GM23248 (cell line): ENCODE data around the gene WBP1L. TPM values are rescaled to one million over a fixed set of nuclear protein-coding genes. Genes with fewer than 3 reads are reported as not detected.

ENCODE experiments used
- DNase-seq: peaks from one replicate; pipeline ENCODE4 v3.0.0-alpha.2; 2015
- H2AFZ ChIP-seq: fragments of 200-600 bp; sonication (generic); 2 replicates; pipeline ENCODE4 v1.6.1; 2016; ENCODE audit warnings: antibody characterized with exemption
- H3F3A ChIP-seq: fragments of 200-600 bp; sonication (generic); 2 replicates; pipeline ENCODE4 v1.6.1; 2016; ENCODE audit warnings: mild to moderate bottlenecking, antibody characterized with exemption, mixed run types; ENCODE audit not compliant: insufficient read depth
- H3K27ac ChIP-seq: fragments of 200-600 bp; sonication (generic); 2 replicates; pipeline ENCODE4 v1.5.1; 2016; ENCODE audit warnings: mild to moderate bottlenecking
- H3K27me3 ChIP-seq: fragments of 200-600 bp; sonication (generic); replicated peaks from 2 replicates; pipeline ENCODE4 v1.6.1; 2016; ENCODE audit warnings: mild to moderate bottlenecking; ENCODE audit not compliant: insufficient read depth
- H3K36me3 ChIP-seq: fragments of 200-600 bp; sonication (generic); 2 replicates; pipeline ENCODE4 v1.6.1; 2016; ENCODE audit warnings: low read depth, mild to moderate bottlenecking
- H3K4me1 ChIP-seq: fragments of 200-600 bp; sonication (generic); 2 replicates; pipeline ENCODE4 v1.6.1; 2016; ENCODE audit warnings: mild to moderate bottlenecking; ENCODE audit not compliant: insufficient read depth
- H3K4me2 ChIP-seq: fragments of 200-600 bp; sonication (generic); one replicate; pipeline ENCODE4 v1.6.1; 2016; ENCODE audit warnings: mild to moderate bottlenecking; ENCODE audit not compliant: unreplicated experiment
- H3K4me3 ChIP-seq: fragments of 200-600 bp; sonication (generic); 2 replicates; pipeline ENCODE4 v1.5.1; 2016; ENCODE audit warnings: mild to moderate bottlenecking
- H3K79me2 ChIP-seq: fragments of 200-600 bp; sonication (generic); 2 replicates; pipeline ENCODE4 v1.6.1; 2016; ENCODE audit warnings: mild to moderate bottlenecking; ENCODE audit not compliant: insufficient read depth
- H3K9ac ChIP-seq: fragments of 200-600 bp; sonication (generic); 2 replicates; pipeline ENCODE4 v1.6.1; 2016; ENCODE audit warnings: mild to moderate bottlenecking
- H3K9me2 ChIP-seq: fragments of 200-600 bp; sonication (generic); 2 replicates; pipeline ENCODE4 v1.6.1; 2016; ENCODE audit warnings: mixed run types, mild to moderate bottlenecking, moderate library complexity; ENCODE audit not compliant: insufficient read depth
- H3K9me3 ChIP-seq: fragments of 200-600 bp; sonication (generic); one replicate; pipeline ENCODE4 v1.6.1; 2017; ENCODE audit warnings: low read depth
- H4K20me1 ChIP-seq: fragments of 200-600 bp; sonication (generic); 2 replicates; pipeline ENCODE4 v1.6.0; 2016; ENCODE audit not compliant: insufficient read depth
- EZH2 ChIP-seq: fragments of 200-600 bp; sonication (generic); IDR thresholded peaks from 2 replicates; pipeline ENCODE4 v1.6.1; 2018; ENCODE audit warnings: antibody characterized with exemption, mild to moderate bottlenecking; ENCODE audit not compliant: insufficient read depth, poor library complexity, severe bottlenecking
- EZH2phosphoT487 ChIP-seq: fragments of 200-600 bp; sonication (generic); IDR thresholded peaks from 2 replicates; pipeline ENCODE4 v1.6.1; 2018; ENCODE audit warnings: antibody characterized with exemption, moderate library complexity, mild to moderate bottlenecking, low read depth; ENCODE audit not compliant: insufficient read depth
- WGBS, 2 experiments: methylation state at CpG; one replicate each; pipeline ENCODE4 v1.1.6; 2015 to 2017; ENCODE audit warnings: low lambda C conversion rate in 2 of 2, low coverage in 1 of 2; ENCODE audit errors: missing lambda C conversion rate in 2 of 2; 5-methylcytosine and 5-hydroxymethylcytosine counted together
- in situ Hi-C: fragments of 300-500 bp; cut with MboI; formaldehyde crosslinking; loops from 2 replicates; pipeline ENCODE4 v1.15.0; 2020
- polyA plus RNA-seq: library from polyadenylated mRNA; unstranded; fragments of >200 nt; fragmentation: Nextera tagmentation; extraction: Ambion mirVana; gene quantifications from 2 replicates; pipeline ENCODE4 v1.2.1, GENCODE V29; 2016
- total RNA-seq: library from RNA; depleted of rRNA; stranded (reverse); fragments of >200 nt; shearing (Covaris generic); gene quantifications from 2 replicates; pipeline ENCODE4 v1.2.3, GENCODE V29; 2014

The WBP1L gene
- total and polyA plus RNA-seq, 2 experiments from 2014 or later: 21.1 to 57.4 TPM

- Histone ChIP-seq H3K9me3 (no peaks in the 10 kb centered on the region), H3K36me3 (no peaks in the 10 kb centered on the region), H3K9ac (no peak overlapping the region), H2AFZ (no peak overlapping the region), H4K20me1 (no peaks in the 10 kb centered on the region), H3K4me3 (no peak overlapping the region), H3K27ac (no peak overlapping the region), H3K4me1 (no peaks in the 10 kb centered on the region), H3F3A (peaks cover 3% of the 10 kb centered on the region), H3K79me2 (peaks cover 4% of the 10 kb centered on the region), H3K27me3 (no peaks in the 10 kb centered on the region), H3K9me2 (no peaks in the 10 kb centered on the region), H3K4me2 (no peak overlapping the region)
- 90 to 92% methylated on average over 3 of the region's 3 CpGs for WGBS, 2 experiments
- no peak for TF ChIP-seq EZH2
- no peak for TF ChIP-seq EZH2phosphoT487
- in situ Hi-C loops: no loop called here
- peak; percentile 42 for DNase-seq
Measured at GRCh38 chr10:102718220-102718619, 25.5 kb upstream of the WBP1L start.

- Histone ChIP-seq H3K27me3 (no peaks in the 10 kb centered on the region), H3K36me3 (no peaks in the 10 kb centered on the region), H3K9me2 (no peaks in the 10 kb centered on the region), H3K9ac (no peak overlapping the region), H3K4me1 (no peaks in the 10 kb centered on the region), H3K9me3 (no peaks in the 10 kb centered on the region), H3F3A (no peaks in the 10 kb centered on the region), H3K4me3 (no peak overlapping the region), H3K27ac (no peak overlapping the region), H4K20me1 (no peaks in the 10 kb centered on the region), H3K79me2 (no peaks in the 10 kb centered on the region), H2AFZ (no peak overlapping the region), H3K4me2 (no peak overlapping the region)
- TF ChIP-seq EZH2phosphoT487: no peak
- no peak for TF ChIP-seq EZH2
- no peak for DNase-seq
- in situ Hi-C loops: no loop called here
- WGBS, 2 experiments: 73 to 87% methylated on average over 3 of the region's 3 CpGs
Measured at GRCh38 chr10:102720337-102720736, 23.4 kb upstream of the WBP1L start.

GRCh38 chr10:102720775-102721301 is 22.9 kb upstream of the WBP1L start:
- Histone ChIP-seq H4K20me1 (no peaks in the 10 kb centered on the region), H3K9me2 (no peaks in the 10 kb centered on the region), H2AFZ (no peak overlapping the region), H3K4me3 (no peak overlapping the region), H3K36me3 (no peaks in the 10 kb centered on the region), H3F3A (no peaks in the 10 kb centered on the region), H3K27ac (no peak overlapping the region), H3K79me2 (no peaks in the 10 kb centered on the region), H3K4me2 (no peak overlapping the region), H3K9ac (no peak overlapping the region), H3K27me3 (no peaks in the 10 kb centered on the region), H3K4me1 (no peaks in the 10 kb centered on the region), H3K9me3 (no peaks in the 10 kb centered on the region)
- WGBS, 2 experiments: 71 to 75% methylated on average over 6 of the region's 6 CpGs
- DNase-seq: no peak
- in situ Hi-C loops: no loop called here
- TF ChIP-seq EZH2phosphoT487 (no peak), EZH2 (no peak)

- Histone ChIP-seq H3K9me3 (no peaks in the 10 kb centered on the region), H4K20me1 (no peaks in the 10 kb centered on the region), H3K79me2 (no peaks in the 10 kb centered on the region), H3K9ac (no peak overlapping the region), H3K9me2 (no peaks in the 10 kb centered on the region), H2AFZ (no peak overlapping the region), H3K36me3 (no peaks in the 10 kb centered on the region), H3K27ac (no peak overlapping the region), H3K4me3 (no peak overlapping the region), H3K27me3 (no peaks in the 10 kb centered on the region), H3F3A (no peaks in the 10 kb centered on the region), H3K4me1 (0 out of 2 replicates have a peak, but pooled peaks cover 4% of the 10 kb centered on the region), H3K4me2 (no peak overlapping the region)
- 77 to 78% methylated on average over 4 of the region's 4 CpGs for WGBS, 2 experiments
- in situ Hi-C loops: no loop called here
- TF ChIP-seq EZH2 (no peak), EZH2phosphoT487 (no peak)
- no peak for DNase-seq
Measured at GRCh38 chr10:102721954-102722353, 21.8 kb upstream of the WBP1L start.

GRCh38 chr10:102723989-102724388 is 19.8 kb upstream of the WBP1L start:
- Histone ChIP-seq H3K79me2 (no peaks in the 10 kb centered on the region), H3K27ac (no peak overlapping the region), H3K4me3 (no peak overlapping the region), H4K20me1 (no peaks in the 10 kb centered on the region), H3K4me2 (no peak overlapping the region), H3K9ac (no peak overlapping the region), H3F3A (no peaks in the 10 kb centered on the region), H2AFZ (no peak overlapping the region), H3K9me3 (no peaks in the 10 kb centered on the region), H3K36me3 (no peaks in the 10 kb centered on the region), H3K4me1 (0 out of 2 replicates have a peak, but pooled peaks cover 4% of the 10 kb centered on the region), H3K27me3 (no peaks in the 10 kb centered on the region), H3K9me2 (no peaks in the 10 kb centered on the region)
- 92 to 93% methylated on average over 4 of the region's 4 CpGs for WGBS, 2 experiments
- in situ Hi-C loops: no loop called here
- TF ChIP-seq EZH2phosphoT487: no peak
- no peak for TF ChIP-seq EZH2
- no peak for DNase-seq
